Renal cortex interstitium (tissue), 11 donors: ENCODE measurements around the gene HEATR3. TPM values are rescaled to one million over a fixed set of nuclear protein-coding genes. Genes with fewer than 3 reads are reported as not detected.
"Not testable (repeated sequence)": the region's sequence is repeated elsewhere in the genome, so short reads cannot be mapped to it uniquely, and the experiment has no call there.

Experiments
- DNase-seq, 11 donors: peaks; one replicate each; pipeline ENCODE4 v3.0.0-alpha.2; 2013; ENCODE audit warnings: low read depth in 9 of 11, low spot score in 4 of 11; ENCODE audit errors: extremely low read depth in 1 of 11
- polyA plus RNA-seq, 3 donors: library from polyadenylated mRNA; unstranded; fragments of 120-200 nt; gene quantifications; one replicate each; pipeline ENCODE4 v1.2.1, GENCODE V29; 2013; ENCODE audit not compliant: insufficient read length in 3 of 3

The HEATR3 gene
- polyA plus RNA-seq, 3 donors, result 15.2 to 21.0 (median 18.2) TPM

- no peak for DNase-seq
These were observed 20.4 kb downstream of the HEATR3 start for GRCh38 chr16:50086176-50086575.

- DNase-seq, result no peak
These were observed 22.5 kb downstream of the HEATR3 start for GRCh38 chr16:50088302-50088701.

GRCh38 chr16:50092891-50093290, 27.1 kb downstream of the HEATR3 start:
- DNase-seq, result no peak

- peak in 4 of 11 donors; percentile 8 to 21 (median 14) for DNase-seq
These were observed 28.1 kb downstream of the HEATR3 start for GRCh38 chr16:50093607-50094539.

- no peak for DNase-seq
These were observed 31.0 kb downstream of the HEATR3 start for GRCh38 chr16:50096791-50097190.

- DNase-seq, result no peak
These were observed 34.3 kb downstream of the HEATR3 start for GRCh38 chr16:50099957-50100648.

GRCh38 chr16:50102051-50102746, 36.4 kb downstream of the HEATR3 start:
- DNase-seq, result no peak

GRCh38 chr16:50103764-50104163, 38.0 kb downstream of the HEATR3 start:
- no peak for DNase-seq

GRCh38 chr16:50114357-50115129, 48.8 kb downstream of the HEATR3 start:
- DNase-seq, result no peak

GRCh38 chr16:50120711-50121110, 54.9 kb downstream of the HEATR3 start:
- DNase-seq, result no peak

- DNase-seq, result no peak
These were observed 55.5 kb downstream of the HEATR3 start for GRCh38 chr16:50121278-50121677.

- DNase-seq, result no peak
These were observed 56.1 kb downstream of the HEATR3 start for GRCh38 chr16:50121721-50122445.

- DNase-seq, result no peak
These were observed 57.6 kb downstream of the HEATR3 start for GRCh38 chr16:50123417-50123816.

GRCh38 chr16:50124769-50125168, 59.0 kb downstream of the HEATR3 start:
- DNase-seq, result no peak

- DNase-seq, result no peak
These were observed 60.4 kb downstream of the HEATR3 start for GRCh38 chr16:50126183-50126582.

- DNase-seq, result not testable (repeated sequence)
These were observed 66.8 kb downstream of the HEATR3 start for GRCh38 chr16:50132571-50132970.

- DNase-seq, result no peak
These were observed 67.4 kb downstream of the HEATR3 start for GRCh38 chr16:50133214-50133613.

- DNase-seq, result no peak
These were observed 70.6 kb downstream of the HEATR3 start for GRCh38 chr16:50136399-50136798.
